ENCODE measurements around the gene AXIN1.
"Not testable (repeated sequence)": the region's sequence is repeated elsewhere in the genome, so short reads cannot be mapped to it uniquely, and the experiment has no call there.

Gene AXIN1

DNA sequence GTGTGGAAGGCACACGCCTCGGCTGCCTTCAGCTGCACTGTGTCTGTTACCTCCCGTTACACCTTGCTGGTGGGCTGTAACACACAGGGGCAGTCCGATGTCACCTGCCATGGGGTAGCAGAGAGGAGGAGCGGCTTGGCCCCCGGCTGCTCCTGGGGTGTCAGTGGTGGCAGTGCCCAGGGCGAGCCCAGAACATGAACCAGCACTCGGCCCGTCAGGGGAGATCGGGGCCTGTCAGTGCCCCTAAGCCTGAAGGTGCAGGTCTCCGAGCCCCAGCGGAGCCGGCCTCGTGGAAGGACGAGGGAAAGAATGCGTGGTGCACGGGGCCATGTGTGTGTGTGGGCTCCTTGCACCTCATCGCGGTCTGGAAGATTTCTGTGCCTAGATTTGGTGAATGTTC lies 92.2 kb downstream of the AXIN1 start:
- TF ChIP-seq, protein P1, sequence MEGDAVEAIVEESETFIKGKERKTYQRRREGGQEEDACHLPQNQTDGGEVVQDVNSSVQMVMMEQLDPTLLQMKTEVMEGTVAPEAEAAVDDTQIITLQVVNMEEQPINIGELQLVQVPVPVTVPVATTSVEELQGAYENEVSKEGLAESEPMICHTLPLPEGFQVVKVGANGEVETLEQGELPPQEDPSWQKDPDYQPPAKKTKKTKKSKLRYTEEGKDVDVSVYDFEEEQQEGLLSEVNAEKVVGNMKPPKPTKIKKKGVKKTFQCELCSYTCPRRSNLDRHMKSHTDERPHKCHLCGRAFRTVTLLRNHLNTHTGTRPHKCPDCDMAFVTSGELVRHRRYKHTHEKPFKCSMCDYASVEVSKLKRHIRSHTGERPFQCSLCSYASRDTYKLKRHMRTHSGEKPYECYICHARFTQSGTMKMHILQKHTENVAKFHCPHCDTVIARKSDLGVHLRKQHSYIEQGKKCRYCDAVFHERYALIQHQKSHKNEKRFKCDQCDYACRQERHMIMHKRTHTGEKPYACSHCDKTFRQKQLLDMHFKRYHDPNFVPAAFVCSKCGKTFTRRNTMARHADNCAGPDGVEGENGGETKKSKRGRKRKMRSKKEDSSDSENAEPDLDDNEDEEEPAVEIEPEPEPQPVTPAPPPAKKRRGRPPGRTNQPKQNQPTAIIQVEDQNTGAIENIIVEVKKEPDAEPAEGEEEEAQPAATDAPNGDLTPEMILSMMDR (IDR thresholded peaks at IDR 0.05; ENCODE audit: borderline replicate concordance, control extremely low read depth, extremely low read depth, insufficient read depth, missing control alignments), result no peak
- in situ Hi-C loops (cut with MboI; ENCODE audit: low sequenced_read_pairs, unreplicated experiment), result no loop called here
- no peak for DNase-seq (ENCODE audit: low spot score)

DNA sequence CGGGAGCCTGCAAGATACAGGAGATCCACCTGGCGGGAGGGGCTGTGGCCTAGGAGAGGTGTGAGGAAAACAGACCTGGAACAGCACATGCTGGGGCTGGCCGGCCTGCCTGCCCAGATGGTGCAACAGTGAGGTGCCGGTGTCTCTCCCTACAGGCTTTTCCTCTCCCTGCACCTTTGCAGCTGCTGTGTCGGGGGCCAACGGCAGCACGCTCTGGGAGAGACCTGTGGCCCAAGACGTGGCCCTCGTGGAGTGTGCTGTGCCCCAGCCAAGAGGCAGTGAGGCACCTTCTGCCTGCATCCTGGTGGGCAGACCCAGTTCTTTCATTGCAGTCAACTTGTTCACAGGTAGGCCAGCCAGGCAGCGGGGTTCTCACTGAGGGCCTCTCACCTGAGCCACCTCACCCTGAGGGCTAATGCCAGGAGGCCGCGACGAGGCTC lies 92.7 kb downstream of the AXIN1 start:
- TF ChIP-seq, protein P1 (IDR thresholded peaks at IDR 0.05; ENCODE audit: borderline replicate concordance, control extremely low read depth, extremely low read depth, insufficient read depth, missing control alignments), result no peak
- in situ Hi-C loops (cut with MboI; ENCODE audit: low sequenced_read_pairs, unreplicated experiment), result no loop called here
- no peak for DNase-seq (ENCODE audit: low spot score)

DNA sequence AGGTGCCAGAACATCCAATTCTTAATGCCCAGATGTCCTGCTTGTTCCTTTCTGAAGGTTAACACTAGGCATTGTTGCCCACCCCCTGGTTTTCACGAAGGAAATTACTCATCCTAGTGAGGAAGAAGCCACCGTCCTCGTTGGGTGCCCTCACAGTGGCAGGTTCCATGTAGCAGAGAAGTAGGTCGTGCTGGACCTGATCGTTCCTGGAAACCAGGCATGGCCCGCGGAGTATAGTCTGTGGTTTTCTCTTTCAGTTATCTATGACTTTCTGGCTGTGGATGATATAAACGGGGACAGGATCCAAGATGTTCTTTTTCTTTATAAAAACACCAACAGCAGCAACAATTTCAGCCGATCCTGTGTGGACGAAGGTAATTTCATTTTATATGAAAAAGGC lies 93.3 kb downstream of the AXIN1 start:
- in situ Hi-C loops (cut with MboI; ENCODE audit: low sequenced_read_pairs, unreplicated experiment), result no loop called here
- no peak for DNase-seq (ENCODE audit: low spot score)
- TF ChIP-seq, protein P1 (IDR thresholded peaks at IDR 0.05; ENCODE audit: borderline replicate concordance, control extremely low read depth, extremely low read depth, insufficient read depth, missing control alignments), result no peak

DNA sequence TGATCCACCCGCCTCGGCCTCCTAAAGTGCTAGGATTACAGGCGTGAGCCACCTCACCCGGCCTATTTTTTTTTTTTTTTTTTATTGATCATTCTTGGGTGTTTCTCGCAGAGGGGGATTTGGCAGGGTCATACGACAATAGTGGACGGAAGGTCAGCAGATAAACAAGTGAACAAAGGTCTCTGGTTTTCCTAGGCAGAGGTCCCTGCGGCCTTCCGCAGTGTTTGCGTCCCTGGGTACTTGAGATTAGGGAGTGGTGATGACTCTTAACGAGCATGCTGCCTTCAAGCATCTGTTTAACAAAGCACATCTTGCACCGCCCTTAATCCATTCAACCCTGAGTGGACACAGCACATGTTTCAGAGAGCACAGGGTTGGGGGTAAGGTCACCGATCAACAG lies 94.4 kb downstream of the AXIN1 start:
- in situ Hi-C loops (cut with MboI; ENCODE audit: low sequenced_read_pairs, unreplicated experiment); DNase-seq (ENCODE audit: low spot score): not testable (repeated sequence)

DNA sequence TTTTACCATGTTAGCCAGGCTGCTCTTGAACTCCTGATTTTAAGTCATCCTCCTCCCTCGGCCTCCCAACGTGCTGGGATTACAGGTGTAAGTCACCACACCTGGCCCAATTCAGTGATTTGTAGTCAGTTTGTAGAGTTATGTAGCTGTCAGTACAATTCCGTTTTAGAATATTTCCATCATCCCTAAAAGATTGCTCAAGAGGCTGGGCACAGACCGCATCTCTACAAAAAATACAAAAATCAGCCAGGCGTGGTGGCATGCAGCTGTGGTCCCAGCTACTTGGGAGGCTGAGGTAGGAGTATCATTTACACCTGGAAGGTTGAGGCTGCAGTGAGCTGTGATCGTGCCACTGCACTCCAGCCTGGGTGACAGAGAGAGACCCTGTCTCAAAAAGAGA lies 97.3 kb downstream of the AXIN1 start:
- in situ Hi-C loops (cut with MboI; ENCODE audit: low sequenced_read_pairs, unreplicated experiment), result no loop called here
- no peak for DNase-seq (ENCODE audit: low spot score)
- TF ChIP-seq, protein P1 (IDR thresholded peaks at IDR 0.05; ENCODE audit: borderline replicate concordance, control extremely low read depth, extremely low read depth, insufficient read depth, missing control alignments), result no peak

DNA sequence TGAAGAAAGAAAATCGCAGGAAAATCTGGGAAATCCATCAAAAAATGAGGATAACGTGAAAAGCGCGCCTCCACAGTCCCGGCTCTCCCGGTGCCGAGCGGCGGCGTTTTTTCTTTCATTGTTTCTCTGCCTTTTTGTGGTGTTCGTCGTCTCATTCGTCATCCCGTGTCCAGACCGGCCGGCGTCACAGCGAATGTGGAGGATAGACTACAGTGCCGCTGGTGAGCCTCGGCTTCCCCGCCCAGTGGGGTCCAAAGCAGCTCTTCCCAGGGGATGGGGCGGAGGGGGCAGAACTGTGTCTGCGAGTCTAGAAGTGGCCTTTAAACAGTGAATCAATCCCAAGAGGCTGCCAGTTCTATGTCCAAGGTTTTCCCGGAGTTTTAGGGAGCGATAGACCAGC lies 98.1 kb downstream of the AXIN1 start:
- no peak for DNase-seq (ENCODE audit: low spot score)
- TF ChIP-seq, protein P1 (IDR thresholded peaks at IDR 0.05; ENCODE audit: borderline replicate concordance, control extremely low read depth, extremely low read depth, insufficient read depth, missing control alignments), result no peak
- in situ Hi-C loops (cut with MboI; ENCODE audit: low sequenced_read_pairs, unreplicated experiment), result no loop called here

DNA sequence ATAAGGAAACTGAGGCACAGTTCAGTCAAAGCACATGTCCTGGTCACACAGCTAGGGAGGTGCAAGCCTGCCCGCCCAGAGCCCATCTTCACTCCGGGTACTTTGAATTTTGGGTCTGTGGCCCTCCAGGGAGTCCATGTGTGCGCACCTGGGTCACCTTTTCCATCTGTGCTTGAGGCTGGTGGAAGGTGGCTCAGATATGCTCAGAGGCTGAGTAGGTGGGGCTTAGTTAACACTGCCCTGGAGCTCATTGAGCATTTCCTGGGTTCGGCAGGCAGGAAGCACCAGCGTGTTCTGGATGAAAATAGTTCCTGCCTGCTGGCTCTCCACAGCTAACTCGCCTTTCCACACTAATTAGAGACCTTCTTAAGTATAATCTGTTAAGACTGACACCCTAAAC lies 98.7 kb downstream of the AXIN1 start:
- no peak for DNase-seq (ENCODE audit: low spot score)
- in situ Hi-C loops (cut with MboI; ENCODE audit: low sequenced_read_pairs, unreplicated experiment), result no loop called here
- TF ChIP-seq, protein P1 (IDR thresholded peaks at IDR 0.05; ENCODE audit: borderline replicate concordance, control extremely low read depth, extremely low read depth, insufficient read depth, missing control alignments), result no peak

Data from GM13976 (cell line).